ENCODE results near the gene CES3.

CES3 gene, protein sequence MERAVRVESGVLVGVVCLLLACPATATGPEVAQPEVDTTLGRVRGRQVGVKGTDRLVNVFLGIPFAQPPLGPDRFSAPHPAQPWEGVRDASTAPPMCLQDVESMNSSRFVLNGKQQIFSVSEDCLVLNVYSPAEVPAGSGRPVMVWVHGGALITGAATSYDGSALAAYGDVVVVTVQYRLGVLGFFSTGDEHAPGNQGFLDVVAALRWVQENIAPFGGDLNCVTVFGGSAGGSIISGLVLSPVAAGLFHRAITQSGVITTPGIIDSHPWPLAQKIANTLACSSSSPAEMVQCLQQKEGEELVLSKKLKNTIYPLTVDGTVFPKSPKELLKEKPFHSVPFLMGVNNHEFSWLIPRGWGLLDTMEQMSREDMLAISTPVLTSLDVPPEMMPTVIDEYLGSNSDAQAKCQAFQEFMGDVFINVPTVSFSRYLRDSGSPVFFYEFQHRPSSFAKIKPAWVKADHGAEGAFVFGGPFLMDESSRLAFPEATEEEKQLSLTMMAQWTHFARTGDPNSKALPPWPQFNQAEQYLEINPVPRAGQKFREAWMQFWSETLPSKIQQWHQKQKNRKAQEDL

DNA sequence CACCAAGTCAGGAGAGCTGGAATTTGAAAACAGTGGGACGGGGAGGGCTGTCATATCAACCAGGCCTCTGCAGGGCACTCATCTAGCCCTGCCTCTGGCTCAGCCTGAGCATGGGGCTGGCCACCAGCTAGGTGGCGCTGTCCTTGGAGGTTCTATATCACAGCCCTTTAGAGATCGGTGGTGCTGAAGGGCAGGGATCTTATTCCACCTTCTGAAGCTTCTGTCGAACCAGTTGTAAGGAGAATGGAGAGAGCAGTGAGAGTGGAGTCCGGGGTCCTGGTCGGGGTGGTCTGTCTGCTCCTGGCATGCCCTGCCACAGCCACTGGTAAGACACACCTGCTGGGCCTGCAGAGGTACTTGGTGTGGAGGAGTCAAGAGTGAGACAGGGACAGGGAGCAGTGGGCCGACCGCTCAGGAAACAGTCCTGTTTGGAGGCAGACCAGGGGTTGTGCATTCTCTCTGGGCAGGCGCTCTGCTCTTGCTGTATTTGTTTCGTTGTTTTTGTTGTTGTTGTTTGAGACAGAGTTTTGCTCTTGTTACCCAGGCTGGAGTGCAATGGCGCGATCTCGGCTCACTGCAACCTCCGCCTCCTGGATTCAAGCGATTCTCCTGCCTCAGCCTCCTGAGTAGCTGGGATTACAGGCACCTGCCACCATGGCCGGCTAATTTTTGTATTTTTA lies at the start of gene CES3:
Gene CES3 (plus strand): TSS at position 202 of the 680 bp plus-strand sequence. CDS start 42 bp downstream, at position 244.
- no peak for TF ChIP-seq JUND (IDR thresholded peaks at IDR 0.05; ENCODE audit: low read depth)
- DNase-seq (ENCODE audit: low read depth in 1 of 2, low spot score in 1 of 2), result peak; percentile 27 to 83
- in situ Hi-C loops (cut with HindIII; ENCODE audit: low pct_unique_long_range_greater_than_20kb, low sequenced_read_pairs), result no loop called here

DNA sequence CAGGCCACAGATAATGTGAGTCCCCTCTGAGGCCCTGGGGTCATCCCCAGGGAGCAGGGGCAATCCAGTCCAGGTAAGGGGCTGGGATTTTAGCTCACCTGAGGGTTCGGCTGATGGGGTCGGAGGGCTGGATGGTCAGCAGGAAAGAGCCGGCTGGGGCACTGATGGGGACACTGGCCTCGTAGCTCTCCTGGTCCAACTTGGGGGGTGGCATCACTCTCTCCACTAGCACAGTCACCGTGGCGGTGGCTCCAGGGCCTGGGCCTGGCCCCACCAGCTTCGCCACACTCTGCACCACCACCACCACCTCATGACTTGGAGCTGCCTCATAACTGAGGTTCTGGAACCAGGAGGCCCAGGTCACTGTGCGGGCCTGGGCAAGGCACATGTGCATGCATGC lies 49.3 kb upstream of the CES3 start:
- DNase-seq (ENCODE audit: low read depth in 1 of 2, low spot score in 1 of 2), result no peak
- in situ Hi-C loops (cut with HindIII; ENCODE audit: low pct_unique_long_range_greater_than_20kb, low sequenced_read_pairs), result no loop called here
- no peak for TF ChIP-seq JUND (IDR thresholded peaks at IDR 0.05; ENCODE audit: low read depth)

DNA sequence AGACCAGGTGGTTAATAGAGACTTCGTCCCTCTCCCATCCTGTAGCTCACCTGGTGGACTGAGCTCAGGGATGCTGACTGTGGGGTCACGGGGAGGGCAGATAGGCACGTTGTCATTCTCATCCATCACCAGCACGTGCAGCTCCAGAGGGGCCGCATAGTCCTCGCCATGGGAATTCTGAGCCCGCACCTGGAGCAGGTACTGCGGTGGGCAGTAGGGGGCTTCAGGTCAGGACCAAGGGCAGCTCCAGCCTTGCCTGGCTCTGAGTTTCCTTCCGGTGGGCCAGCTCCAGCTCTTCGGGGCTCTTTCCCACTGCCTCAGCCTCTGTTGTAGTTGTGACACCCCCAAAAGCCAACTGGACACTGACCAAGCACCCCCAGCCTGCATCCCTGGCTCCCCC lies 48.0 kb upstream of the CES3 start:
- no peak for TF ChIP-seq JUND (IDR thresholded peaks at IDR 0.05; ENCODE audit: low read depth)
- no peak for DNase-seq (ENCODE audit: low read depth in 1 of 2, low spot score in 1 of 2)
- in situ Hi-C loops (cut with HindIII; ENCODE audit: low pct_unique_long_range_greater_than_20kb, low sequenced_read_pairs), result no loop called here

DNA sequence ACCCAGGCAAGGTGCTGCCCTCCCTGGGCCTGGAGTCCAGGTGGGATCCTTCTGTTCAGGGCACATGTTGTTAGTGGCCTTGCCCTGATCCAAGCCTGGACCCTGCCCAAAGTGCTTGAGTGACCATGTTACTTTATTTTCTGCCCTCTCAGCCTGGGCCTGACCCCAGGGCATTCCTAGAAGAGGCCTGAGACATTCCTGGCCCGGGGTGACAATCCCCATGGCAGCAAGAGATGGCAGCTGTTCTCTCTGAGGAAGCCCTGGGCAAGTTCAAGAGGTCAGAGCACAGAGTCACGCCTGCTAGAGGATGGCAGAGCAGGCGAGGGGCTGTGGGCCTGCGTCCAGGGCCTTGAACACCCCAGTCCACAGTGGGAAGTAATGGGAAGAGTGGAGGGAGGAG lies 47.4 kb upstream of the CES3 start:
- in situ Hi-C loops (cut with HindIII; ENCODE audit: low pct_unique_long_range_greater_than_20kb, low sequenced_read_pairs), result no loop called here
- TF ChIP-seq JUND (IDR thresholded peaks at IDR 0.05; ENCODE audit: low read depth), result no peak
- DNase-seq (ENCODE audit: low read depth in 1 of 2, low spot score in 1 of 2), result no peak

DNA sequence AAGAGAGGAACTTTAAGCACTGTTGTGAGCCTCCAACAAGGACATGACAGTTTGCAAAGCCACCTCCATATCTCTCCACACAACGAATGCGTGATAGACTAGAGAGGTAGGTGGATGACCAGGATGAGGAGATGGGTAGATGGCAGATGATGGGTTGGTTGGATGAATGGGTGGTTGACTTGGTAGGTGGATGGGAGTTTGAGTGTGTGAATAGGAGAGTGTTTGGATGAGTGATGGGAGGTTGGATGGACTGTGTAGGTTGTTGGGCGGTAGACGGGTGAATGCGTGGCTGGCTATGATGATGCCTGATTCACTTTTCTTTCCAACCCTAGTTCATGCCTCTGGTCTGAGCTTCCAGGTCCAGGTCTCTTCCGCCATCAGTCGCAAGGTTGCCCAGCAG lies 46.5 kb upstream of the CES3 start:
- in situ Hi-C loops (cut with HindIII; ENCODE audit: low pct_unique_long_range_greater_than_20kb, low sequenced_read_pairs), result no loop called here
- no peak for TF ChIP-seq JUND (IDR thresholded peaks at IDR 0.05; ENCODE audit: low read depth)
- no peak for DNase-seq (ENCODE audit: low read depth in 1 of 2, low spot score in 1 of 2)

DNA sequence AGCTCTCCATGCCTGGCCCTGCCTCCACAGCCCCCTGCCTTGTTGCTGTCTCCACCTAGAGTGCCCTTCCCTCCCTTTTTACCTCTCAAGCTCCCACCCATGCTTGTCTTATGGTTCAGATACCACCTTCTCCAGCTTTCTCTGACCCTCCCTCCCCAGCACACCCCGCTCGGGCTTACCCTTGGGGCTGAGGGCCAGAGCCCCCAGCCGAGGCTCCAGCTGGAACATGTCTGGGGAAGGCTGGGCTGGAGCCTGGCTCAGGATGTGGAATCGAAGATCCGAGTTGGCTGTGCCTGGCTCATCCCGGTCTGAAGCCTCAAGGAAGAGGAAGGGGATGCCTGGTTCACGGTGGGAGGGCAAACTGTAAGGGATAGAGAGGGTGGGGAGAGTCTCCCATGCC lies 46.0 kb upstream of the CES3 start:
- no peak for TF ChIP-seq JUND (IDR thresholded peaks at IDR 0.05; ENCODE audit: low read depth)
- in situ Hi-C loops (cut with HindIII; ENCODE audit: low pct_unique_long_range_greater_than_20kb, low sequenced_read_pairs), result no loop called here
- DNase-seq (ENCODE audit: low read depth in 1 of 2, low spot score in 1 of 2), result no peak

DNA sequence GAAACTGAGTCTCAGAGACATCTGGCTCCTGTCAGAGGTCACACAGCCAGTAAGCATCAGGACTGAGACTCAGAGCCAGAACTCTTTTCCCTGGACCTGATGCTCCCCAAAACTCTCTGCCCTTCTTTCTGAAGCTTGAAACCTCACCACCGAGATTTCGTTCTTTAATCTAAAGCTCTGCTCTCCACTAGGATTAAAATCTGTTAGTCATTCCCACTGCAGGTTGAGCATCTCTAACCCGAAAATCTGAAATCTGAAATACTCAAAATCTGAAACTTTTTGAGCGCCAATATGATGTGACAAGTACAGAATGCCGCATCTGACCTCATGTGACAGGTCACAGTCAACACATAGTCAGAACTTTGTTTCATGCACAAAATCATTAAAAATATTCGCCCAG lies 44.5 kb upstream of the CES3 start:
- in situ Hi-C loops (cut with HindIII; ENCODE audit: low pct_unique_long_range_greater_than_20kb, low sequenced_read_pairs), result no loop called here
- no peak for DNase-seq (ENCODE audit: low read depth in 1 of 2, low spot score in 1 of 2)
- no peak for TF ChIP-seq JUND (IDR thresholded peaks at IDR 0.05; ENCODE audit: low read depth)

DNA sequence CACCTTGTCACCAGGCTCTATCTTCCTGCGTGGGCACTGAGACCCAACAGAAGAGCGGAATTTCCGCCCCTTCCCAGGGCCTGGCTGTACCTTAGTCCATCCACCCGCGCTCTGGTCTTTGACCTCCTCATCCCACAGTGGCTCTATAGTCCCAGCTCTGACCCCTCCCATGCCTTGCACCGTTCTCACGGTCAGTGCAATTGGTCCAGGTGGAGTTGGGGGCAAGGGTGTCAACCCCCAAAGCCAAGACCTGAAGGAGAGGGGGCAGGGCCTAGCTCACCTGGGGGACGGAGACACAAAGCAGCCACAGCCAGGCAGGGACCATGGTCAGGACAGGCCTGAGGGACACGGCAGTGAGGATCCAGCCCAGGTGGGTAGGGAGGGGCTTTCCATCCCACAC lies 43.3 kb upstream of the CES3 start:
- no peak for DNase-seq (ENCODE audit: low read depth in 1 of 2, low spot score in 1 of 2)
- no peak for TF ChIP-seq JUND (IDR thresholded peaks at IDR 0.05; ENCODE audit: low read depth)
- in situ Hi-C loops (cut with HindIII; ENCODE audit: low pct_unique_long_range_greater_than_20kb, low sequenced_read_pairs), result no loop called here

DNA sequence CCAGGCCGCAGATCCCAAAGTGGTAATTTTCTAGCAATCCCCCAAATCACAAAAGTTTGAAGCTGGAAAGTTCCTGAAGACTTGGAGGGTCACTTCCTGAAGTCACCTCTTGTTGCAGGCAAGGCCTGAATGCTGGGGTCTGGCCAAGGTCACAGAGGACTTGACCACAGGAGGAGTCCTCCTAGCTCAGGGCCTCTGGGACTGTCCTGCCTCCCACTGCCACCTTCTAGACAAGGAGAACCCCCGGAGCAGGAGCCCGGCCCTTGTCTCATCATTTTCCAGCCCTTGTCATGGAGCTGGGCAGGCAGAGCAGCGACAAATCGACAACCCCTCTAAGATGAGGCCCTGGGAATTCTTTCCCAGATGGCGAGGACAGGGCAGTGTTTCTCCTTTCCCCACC lies 42.7 kb upstream of the CES3 start:
- no peak for TF ChIP-seq JUND (IDR thresholded peaks at IDR 0.05; ENCODE audit: low read depth)
- no peak for DNase-seq (ENCODE audit: low read depth in 1 of 2, low spot score in 1 of 2)
- in situ Hi-C loops (cut with HindIII; ENCODE audit: low pct_unique_long_range_greater_than_20kb, low sequenced_read_pairs), result no loop called here

DNA sequence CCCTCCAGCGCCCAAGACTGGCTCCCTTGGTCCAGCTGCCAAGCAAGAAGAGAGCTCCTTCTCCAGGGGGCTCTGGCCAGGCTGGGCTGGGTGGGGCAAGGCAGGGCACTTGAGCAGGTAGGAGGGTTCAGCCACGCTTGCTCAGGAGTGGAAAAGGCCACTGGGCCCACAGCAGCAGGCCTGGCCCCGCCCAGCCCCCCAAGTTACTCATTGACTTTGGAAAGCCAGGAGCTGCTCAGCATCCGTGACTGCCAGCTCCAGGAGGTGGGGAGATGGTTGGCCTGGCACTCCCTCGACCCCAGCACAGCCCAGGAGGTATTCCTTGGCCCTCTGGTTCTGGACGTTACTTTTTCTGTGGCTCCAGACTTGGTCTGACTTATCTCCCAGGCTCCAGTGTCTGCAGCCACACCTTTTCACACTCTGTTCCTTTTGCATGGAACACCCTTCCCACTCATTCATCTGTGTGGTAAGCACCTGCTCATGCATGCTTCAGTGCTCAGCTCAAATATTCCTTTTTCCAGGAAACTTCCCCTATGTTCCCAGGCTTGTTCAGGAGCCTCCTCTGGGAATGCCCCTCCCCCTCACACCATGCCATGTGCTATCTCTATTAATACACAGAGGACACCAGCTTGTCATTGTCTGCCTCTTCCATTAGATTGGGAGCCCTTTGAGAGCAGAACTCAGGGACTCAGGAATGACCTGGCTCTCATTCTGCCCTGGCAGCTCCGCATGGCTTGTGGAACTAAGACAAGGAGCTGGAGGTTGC lies 42.1 kb upstream of the CES3 start, which contains the start of gene CDH16:
Gene CDH16 (minus strand): TSS at position 83 of the 766 bp plus-strand sequence. CDS start 820 bp downstream, outside the sequence.
- DNase-seq (ENCODE audit: low read depth in 1 of 2, low spot score in 1 of 2), result no peak
- in situ Hi-C loops (cut with HindIII; ENCODE audit: low pct_unique_long_range_greater_than_20kb, low sequenced_read_pairs), result no loop called here
- no peak for TF ChIP-seq JUND (IDR thresholded peaks at IDR 0.05; ENCODE audit: low read depth)

DNA sequence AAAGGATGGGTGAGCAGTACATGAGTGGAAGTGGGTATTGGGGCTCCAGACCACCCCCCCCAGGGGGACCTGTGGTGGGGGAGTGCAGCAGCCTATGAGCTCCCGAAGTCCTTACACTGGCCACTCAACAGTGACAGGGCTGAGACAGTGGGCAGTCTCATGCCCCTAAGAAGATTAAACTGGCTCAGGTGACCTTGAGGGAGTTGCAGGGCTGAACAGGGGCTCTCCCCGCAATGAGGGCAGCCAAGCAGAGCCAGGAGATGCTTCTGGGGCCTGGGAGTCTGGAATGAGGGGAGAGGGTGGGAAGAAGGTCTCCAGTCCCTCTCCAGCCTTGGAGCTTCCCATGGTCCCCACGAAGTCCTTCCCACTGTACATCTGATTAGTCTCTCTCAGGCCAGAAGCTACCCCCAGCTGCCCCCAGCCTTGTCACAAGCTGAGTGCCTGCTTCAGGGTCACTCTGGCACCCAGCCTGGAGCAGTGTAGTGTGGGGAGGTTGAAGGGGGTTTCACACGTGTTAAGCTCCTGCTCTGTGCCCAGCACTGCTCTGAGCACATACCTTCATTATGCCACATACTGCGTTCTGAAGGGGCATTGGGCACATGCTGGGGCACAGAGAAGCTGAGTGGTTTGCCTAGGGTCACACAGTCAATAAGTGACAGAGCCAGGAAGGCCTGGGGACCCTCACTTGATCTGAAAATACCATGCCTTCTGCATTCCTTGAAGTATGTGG lies 41.3 kb upstream of the CES3 start:
- no peak for TF ChIP-seq JUND (IDR thresholded peaks at IDR 0.05; ENCODE audit: low read depth)
- in situ Hi-C loops (cut with HindIII; ENCODE audit: low pct_unique_long_range_greater_than_20kb, low sequenced_read_pairs), result no loop called here
- no peak for DNase-seq (ENCODE audit: low read depth in 1 of 2, low spot score in 1 of 2)

DNA sequence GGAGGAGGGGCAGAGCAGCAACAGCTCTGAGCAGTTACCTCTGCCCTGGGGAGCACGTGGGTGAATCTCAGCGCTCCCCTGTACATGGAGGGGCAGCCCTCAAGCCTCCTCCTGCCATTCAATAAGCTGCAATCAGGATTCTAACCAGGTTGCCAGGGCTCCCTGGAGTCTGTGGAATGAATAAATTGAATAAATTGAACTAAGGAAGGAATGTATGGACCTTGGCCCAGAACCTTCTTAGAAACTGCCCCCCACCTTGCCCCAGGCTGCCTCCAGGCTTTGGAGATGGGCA lies 40.8 kb upstream of the CES3 start:
- in situ Hi-C loops (cut with HindIII; ENCODE audit: low pct_unique_long_range_greater_than_20kb, low sequenced_read_pairs), result no loop called here

More for the DNA sequence above, 40.8 kb upstream of the CES3 start:
- TF ChIP-seq JUND (IDR thresholded peaks at IDR 0.05; ENCODE audit: low read depth), result no peak
- DNase-seq (ENCODE audit: low read depth in 1 of 2, low spot score in 1 of 2), result no peak

All from T47D (cell line).